Stimulated activated CD4-positive, alpha-beta T cell treated with anti-CD3 and anti-CD28 coated beads, Interleukin-4, amount 100 ng/mL, for 4 hours (primary cell): ENCODE measurements around the gene TMPRSS13.
A peak's percentile ranks its signal among the peaks of the same experiment; 100 is the strongest.
"Not testable (repeated sequence)": the region's sequence is repeated elsewhere in the genome, so short reads cannot be mapped to it uniquely, and the experiment has no call there.

Experiments
- DNase-seq, 2 experiments: peaks; one replicate each; pipeline ENCODE4 v3.0.0-alpha.2; 2020

The TMPRSS13 gene

DNA sequence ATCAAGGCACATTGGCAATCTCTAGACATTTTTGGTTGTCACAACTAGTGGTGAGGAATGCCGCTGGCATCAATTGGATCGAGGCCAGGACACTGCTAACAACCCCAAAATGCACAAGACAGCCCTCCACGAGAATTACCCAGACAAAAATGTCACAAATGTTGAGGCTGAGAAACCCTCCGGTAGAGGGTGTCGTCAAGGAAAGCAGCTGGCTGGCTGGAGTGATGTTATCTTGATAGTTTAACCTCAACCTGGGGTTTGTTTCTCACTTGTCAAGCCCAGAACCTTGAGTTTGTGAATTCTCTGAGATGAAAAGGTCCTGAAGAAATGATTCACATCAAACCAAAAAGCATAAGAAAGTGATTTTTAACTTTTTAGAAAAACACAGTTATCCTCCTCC, 21.1 kb upstream of the TMPRSS13 start:
- peak in 1 of 2 experiments; percentile 62 for DNase-seq

DNA sequence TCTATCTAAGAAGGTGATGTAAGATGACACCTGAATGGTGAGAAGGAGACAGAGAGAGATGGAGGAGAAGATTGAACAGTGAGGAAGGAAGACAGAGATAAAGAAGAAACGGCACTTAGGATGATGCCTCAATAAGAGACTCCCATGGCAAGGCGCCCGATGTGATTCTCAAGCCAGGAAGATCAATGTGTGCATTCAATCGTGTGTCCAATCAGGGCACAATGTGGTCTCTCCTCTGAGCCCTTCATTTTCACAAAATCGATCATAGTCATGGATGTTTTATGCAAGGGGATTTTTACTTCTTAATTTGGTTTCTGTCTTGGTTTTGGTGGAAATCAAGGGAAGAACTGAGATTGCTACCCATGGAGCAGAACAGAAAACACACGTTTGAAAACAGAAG, 19.9 kb upstream of the TMPRSS13 start:
- no peak for DNase-seq

DNA sequence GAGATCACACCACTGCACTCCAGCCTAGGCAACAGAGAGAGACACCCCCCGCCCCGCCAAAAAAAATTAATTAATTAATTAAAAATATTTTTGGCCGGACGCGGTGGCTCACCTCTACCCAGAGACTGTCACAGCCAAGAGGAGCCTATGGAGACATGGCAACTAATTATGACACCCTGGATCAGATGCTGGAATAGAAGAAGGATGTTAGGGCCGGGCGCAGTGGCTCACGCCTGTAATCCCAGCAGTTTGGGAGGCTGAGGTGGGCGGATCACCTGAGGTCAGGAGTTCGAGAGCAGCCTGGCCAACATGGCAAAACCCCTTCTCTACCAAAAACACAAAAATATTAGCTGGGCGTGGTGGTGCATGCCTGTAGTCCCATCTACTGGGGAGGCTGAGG, 19.3 kb upstream of the TMPRSS13 start:
- DNase-seq: not testable (repeated sequence)

DNA sequence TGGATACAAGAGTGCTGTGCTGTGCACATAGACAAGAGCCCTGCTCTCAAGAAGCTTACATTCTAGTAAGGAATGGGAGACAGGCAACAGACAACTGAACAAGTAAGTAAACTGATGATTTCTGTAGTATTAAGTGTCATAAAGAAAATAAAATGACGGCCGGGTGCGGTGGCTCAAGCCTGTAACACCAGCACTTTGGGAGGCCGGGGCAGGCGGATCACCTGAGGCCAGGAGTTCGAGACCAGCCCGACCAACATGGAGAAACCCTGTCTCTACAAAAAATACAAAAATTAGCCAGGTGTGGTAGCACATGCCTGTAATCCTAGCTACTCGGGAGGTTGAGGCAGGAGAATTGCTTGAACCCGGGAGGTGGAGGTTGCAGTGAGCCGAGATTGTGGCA, 18.5 kb upstream of the TMPRSS13 start:
- DNase-seq: not testable (repeated sequence)

DNA sequence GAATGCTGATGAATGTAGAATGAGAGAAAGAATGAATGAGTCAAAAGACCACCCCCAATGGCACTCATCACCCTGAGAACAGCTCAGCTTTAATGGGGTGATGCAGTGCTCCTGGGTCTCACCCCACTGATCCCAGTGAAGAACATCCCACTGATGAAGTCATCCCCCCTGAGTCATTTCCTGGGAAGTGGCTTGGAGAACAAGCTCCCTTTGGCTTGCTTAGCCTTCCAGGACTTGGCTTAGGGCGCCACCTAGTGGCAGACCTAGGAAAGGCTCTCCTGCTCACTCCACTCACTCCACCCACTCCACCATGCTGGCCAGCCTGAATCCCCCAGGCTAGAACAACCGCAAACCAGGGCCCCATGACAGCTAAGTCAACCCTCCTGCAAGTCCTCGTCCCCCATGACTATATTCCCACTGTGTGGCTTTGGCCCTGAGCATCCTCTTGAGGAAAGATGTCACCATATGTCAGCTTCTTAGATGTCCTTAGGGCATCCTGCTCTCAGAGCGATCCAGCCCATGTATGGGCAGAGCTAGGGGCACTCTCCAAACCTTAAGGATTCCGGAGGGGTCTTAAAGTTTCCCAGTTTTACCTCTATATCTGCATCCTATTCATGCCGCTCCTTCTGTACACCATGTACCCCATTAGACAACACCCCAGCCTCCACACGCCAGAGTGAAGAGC, 17.8 kb upstream of the TMPRSS13 start:
- peak; percentile 75 to 81 for DNase-seq

DNA sequence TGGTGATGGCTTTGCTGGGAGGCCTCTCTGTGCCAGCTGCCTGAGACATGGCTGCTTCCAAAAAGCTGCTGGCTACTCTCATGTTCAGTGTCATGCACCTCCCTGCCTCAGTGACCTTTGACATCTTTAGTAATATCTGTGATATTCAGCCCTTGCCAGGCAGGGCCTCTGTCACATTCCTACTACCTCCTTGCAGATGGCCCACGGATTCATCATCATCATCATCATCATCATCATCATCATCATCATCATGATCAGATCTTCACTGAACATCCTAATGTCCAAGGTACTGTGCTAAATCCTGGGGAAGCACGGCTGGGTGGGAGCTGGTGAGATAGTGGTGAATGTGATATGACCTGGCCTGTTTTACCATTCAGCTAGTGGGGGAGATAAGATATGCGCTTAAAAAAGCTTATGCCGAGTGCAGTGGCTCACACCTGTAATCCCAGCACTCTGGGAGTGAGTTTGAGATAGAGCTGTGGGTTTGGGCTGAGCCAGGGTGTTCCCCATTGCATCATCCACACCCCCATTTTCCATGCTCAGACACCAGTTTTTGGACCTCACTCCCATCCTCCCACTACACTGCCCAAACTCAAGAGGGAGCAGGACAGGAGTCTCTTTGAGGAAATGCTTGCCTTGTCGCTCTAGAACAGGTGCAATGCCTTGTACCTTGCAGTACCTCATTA, 17.1 kb upstream of the TMPRSS13 start:
- DNase-seq: no peak

DNA sequence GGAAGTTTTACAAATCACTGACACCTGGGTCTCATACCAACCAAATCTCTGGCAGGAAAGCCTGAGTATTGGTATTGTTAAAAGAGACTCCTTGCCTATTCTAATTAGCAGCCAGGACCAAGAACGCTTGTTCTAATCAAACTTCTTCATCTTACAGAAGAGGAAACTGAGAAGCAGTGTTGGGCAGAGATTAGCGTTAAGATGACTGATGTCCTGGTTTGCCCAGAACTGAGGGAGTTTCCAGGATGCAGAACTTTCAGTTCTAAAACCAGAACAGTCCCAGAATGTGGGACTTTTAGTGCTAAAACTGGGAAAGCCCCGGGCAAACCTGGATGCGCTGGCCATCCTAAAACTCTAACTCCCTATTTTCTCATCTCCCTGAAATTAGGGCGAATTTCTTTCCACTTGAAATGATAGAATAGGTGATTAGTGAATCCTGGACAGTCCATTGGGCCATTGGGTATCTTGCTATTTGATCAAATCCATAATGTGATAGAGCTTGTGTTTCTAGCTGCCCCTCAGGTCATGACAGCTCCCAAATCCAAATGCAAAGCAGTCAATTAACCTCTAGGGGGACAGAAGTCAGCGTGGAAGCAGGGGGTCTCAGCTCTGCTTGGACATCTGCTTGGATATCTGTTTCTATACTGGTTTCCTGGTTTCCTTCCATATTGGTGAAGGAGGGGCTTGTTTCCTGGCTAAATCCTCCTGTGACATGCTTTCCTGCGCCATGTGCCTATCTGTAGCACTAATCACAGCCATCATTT, 16.0 kb upstream of the TMPRSS13 start:
- no peak for DNase-seq

DNA sequence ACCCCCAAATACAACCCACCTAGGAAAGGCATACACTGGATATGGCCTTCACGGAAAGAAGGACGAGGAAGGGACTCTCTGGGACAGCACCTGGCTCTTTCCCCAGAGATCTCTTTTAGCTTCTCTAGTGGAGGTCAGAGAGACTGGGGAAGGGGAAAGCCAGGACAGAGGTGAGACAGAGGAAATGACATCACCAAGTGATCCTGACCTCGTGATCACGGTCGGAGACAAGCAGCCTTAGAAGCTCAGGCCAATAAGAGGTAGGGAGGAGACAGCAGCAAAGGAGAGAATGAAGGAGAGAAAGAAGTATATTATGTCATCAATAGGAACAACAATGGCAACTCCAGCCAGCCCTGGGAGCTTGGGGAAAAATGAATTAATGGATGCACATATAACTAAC, 15.4 kb upstream of the TMPRSS13 start:
- no peak for DNase-seq

DNA sequence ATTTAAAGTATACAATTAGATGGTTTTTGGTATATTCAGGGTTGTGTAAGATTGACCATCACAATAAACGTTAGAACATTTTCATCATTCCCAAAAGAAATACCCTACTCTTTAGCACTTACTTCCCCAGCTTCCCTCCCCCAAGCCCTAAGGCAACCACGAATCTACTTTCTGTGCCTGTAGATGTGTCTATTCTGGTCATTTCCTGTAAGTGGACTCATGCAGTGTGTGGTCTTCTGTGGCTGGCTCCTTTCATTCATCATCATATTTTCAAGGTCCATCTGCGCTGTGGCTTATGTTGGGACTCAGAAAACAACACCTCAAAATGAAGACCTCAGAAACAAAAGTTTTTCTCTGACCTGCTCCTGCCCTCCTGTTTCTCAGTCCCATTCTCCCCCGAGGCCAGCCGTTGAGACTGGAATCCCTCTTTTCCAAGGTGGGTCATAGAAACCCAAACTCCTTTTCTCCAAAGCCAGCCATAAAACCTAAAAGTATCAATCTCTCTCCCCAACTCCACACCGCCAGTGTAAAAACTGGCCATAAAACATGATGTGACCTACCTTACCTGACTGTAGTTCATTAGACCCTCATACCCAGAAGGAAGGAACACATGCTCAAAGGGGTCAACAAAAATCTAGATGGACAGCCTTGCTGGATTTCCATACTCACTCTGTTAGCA, 12.9 kb upstream of the TMPRSS13 start:
- no peak for DNase-seq

DNA sequence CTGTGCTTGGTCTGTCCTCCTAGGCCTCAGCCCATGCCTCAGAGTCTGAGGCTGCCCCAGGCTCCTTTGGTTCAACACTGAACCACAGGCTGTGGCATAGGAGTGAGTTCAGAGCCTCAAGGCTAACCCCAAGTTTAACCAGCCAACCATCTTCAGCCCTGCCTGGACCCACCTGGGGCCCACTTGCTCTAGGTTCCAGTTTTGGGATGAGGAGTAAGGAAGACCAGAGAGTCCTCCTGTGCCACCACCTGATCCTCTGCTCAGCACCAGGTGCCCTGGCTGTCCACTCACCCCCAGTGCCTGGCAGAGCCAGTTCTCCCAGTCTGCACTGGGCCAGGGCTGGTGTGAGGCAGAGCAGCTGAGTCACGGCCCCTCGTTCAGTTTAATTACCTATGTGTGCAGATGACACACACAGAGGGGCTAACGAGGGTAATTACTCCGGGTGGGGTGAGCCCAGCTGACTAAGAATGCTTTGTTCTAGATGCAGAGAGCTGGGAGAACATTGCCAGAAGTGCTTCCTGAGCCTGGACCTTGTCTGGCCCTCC, 12.0 kb upstream of the TMPRSS13 start:
- DNase-seq: no peak

DNA sequence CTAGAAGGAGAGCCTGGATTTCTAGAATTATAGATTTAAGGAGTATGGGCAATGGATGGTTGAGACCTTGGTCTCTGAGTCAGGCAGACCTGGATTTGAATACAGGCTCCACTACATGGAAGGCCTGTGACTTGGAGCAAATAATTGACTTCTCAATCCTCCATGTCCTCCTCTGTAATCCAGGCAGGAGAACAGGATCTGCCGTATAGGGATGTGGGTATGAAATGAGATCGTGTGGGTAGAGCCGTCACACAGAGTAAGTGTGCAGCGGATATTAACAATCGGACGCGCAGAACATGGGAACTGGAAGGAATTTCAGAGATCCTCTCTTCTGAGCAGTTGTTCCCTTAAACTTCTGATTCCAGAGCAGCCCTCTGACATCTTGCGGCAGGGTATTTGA, 11.5 kb upstream of the TMPRSS13 start:
- no peak for DNase-seq

DNA sequence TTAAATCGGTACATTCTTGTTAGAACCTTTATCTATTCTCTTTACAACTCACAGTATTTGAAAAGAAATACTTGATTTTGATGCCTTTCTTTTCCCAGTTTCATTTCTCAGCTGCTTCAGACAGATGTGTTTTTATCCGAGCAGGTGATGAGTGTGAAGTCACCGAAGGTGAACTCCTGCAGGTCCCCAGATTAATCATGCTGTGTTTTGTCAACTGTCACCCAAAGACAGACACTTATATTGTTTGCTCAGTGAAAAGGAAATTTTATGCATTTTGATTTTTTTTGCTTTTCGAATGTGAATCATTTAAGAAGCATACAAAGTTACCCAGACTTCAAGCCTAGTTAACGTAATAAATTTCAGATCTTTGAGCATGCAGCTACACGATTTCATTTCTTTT, 7.8 kb upstream of the TMPRSS13 start:
- no peak for DNase-seq

DNA sequence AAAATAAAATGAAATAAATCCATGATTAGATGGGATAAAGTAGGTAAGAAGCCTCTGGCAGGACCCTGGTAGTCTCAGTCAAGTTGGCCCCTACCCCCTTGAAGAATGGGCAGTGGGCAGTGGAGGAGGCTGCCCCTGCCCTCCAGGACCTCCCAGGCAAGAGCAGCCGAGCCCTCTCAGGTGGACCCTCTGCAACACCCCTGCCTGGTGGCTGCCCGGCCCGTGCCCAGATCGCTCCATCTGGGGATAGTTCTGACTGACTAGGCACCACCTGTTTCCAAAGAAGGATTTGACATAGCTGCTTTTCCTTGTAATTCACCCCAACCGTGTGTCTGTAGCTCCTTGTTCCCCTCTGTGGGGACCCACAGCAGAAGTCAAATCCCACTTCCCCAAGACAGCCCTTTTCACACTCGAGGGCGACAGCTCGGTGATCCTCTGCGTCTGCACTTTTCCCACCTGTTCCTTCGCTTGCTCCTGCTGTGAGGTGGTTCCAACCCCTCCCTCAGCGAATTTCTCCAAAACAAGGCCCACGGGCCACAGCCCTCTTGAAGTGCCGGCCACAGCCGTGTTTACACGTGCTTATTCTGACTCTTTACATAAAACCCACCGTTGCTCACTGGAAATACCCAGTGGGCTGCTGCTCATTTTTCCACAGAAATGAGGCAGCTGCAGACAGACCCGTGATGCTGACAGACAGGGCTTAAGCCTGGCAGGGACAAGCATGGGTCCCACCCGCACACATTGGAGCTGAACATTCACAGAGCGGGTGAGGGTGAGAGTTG, 5.5 kb upstream of the TMPRSS13 start:
- DNase-seq: no peak

DNA sequence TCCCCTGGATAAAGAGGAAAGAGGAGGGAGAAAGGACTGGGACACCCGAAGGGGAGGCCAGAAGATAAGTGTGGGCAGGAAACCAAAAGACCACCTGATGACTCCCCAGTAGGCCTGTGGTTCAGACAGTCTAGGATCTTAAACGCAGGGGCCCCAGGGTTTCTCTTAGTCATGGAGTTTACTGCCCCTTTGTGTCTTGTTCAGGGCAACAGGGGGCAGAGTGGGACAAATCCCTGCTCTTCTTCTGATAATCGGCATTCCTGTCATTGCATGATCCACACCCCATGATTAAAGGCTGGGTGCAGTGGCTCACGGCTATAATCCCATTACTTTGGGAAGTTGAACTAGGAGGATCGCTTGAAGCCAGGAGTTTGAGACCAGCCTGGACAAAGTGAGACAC, 4.7 kb upstream of the TMPRSS13 start:
- no peak for DNase-seq

DNA sequence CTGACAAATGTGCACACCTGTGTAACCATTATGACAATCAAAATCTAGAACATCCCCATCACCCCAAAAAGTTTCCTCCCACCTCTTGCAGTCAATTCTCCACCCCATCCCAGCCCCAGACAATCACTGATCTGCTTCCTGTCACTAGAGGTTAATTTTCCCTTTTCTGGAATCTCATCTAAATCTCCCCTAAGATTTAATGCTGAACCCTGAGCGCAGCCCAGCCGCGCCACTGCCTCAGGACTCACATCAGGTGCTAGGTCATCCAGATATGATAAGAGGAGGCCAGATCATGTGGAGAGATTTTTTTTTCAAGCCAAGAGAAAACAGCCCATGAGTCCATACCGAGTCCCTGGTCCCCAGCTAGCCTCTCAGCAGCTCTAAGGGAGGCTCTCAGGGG, 4.3 kb upstream of the TMPRSS13 start:
- DNase-seq: no peak

DNA sequence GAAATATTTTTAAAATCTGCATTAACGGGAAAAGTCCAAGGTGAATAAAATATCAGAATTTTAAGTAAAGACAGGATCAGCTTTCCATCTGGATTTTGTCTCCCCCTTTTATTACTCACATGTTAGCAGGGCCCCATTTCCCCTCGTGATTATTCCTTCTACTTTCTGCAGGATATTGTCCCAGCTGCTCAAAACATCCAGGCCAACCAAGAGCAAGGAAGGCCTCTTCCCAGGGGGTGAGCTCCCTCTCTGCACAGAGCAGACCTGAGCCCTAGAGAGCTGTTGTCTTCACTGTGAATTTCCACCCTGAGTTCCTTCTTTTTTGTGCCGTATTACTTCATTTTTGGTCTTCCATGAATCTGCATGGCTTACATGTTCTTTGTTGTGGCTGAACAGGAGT, 3.7 kb upstream of the TMPRSS13 start:
- DNase-seq: no peak

DNA sequence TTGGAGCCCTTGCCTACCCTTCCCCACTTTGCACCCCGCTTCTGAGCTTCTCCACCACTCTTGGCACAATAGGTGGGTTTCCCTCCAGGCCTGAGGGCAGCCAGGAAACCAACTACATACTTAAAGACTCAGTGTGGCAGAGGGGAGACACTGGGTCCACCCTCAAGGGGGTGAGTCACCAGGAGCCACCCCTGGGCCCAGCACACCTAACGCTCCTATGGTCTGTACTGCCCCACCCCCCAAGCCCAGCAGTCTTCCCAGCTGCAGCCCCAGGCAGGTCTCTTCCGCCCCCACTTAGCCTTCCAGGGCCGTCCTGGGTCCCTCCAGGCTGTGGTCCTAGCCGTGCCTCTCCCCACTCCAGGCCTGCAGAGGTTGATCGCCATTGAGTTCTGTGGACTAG, 3.2 kb upstream of the TMPRSS13 start:
- DNase-seq: no peak

DNA sequence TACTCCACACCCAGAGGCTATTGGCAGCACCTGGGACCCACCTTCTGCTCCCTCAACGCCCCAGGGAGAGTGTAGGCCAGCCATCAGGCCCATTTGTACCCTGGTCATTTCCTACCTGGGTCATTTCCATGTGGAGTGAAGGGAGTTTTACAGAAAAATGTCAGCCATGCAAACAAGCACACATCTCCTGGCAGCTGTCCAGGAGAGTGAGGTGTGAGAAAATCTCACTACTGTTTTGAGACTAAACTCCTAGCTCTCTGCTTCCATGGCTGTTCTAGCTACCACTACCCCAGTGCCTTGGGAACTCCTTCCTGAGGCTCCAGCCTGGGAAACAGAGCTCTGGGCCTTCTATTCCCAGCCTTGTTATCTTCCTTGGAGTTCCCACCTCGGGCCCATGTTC, 2.8 kb upstream of the TMPRSS13 start:
- DNase-seq: peak in 1 of 2 experiments; percentile 47

DNA sequence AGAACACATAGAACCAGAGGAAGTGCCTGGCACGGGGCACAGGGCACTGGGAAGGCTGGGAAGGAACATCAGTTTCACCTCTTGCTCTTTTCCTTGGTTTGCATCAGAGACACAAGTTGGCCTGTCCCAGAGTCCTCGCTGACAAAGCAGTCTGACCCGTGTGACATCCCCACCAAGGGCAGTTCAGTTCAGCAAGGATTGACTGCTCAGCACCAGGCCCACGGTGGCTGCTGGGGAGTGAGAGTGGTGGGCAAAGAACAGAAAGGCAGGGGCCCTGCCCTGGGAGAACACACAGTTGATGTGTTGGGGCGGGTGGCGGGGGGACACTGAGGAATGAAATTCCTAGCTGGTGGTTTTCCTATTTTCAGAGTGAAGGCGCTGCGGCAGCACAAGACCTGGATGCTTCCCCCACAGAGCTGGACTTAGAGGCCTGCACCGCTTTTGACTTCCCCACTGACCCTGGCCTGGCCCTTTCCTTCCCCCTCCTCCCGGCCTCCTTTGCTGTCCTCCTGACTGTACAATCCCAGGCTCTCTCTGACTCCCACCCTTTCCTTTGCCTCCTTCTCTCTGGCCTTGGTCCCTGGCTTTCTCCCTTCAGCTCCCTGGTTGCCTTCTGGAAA, 2.2 kb upstream of the TMPRSS13 start:
- DNase-seq: no peak

DNA sequence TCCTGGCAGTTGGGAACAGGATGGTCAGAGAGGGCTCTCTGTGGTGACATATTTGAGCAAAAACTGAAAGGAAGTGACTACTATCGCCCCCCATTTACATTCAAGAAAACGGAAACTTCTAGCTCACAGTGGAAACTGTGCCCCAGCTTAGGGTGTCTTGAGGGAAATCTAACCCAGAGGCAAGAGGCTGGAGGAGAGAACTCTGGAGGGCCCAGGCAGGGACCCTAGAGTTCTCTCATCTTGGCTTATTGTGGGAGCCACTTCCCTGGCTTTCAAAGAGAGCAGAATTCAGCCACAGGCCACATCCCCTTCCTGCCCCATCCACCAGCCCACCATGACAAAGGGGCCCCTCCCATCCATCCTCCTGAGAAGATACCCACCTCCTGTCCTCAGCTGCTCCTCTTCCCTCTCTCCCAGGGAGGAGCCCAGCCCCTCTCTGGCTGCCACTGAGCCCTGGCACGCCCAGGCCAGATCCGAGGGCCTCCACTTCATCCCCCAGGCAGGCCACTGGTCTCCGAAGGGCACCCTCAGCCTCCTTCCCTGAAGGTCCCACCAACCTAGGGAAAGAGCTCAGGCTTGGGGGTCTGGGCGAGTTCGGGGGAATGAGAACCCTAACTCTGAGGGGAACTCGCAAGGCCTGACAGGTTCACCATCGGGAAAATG, 1.6 kb upstream of the TMPRSS13 start:
- DNase-seq: peak in 1 of 2 experiments; percentile 26

DNA sequence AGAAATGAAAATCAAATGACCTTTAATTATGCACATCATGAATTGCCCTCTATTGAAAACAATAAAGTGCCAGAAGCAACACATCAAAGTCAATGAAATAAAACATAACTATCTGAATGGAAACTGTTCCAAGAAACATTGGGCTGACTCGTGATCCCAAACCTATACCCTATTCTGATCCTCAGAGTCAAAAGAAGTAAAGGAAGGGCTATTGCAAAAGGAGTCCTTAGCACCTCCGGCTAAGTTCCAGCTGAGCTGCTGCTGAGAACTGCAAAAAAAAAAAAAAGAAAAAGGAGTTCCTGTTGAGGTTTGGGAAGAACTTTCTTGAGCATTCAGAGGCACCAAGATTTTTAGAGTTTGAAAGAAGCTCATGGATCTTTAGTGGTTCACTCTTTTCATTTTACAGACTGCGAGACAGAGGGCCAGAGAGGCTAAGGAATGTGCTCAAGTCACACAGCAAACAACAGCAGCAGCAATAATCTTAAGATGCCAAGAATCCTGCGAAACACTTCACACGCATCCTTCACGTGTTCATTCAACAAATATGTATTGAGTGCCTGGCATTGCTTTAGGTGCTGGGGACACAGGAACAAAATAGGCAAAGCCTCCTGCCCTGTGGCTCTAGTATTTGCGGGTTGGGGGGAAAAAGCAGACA, 841 bp upstream of the TMPRSS13 start:
- no peak for DNase-seq
